Erythroblast (primary cell): ENCODE measurements around the gene CCDC91.

Source experiments
- GATA1 ChIP-seq: IDR thresholded peaks from 2 replicates; pipeline ENCODE4 v1.6.1; 2011; ENCODE audit warnings: low read depth, mild to moderate bottlenecking, control low read depth, low read length, moderate library complexity
- POLR2A ChIP-seq: IDR thresholded peaks from 2 replicates; pipeline ENCODE4 v1.6.1; 2011; ENCODE audit warnings: mild to moderate bottlenecking, low read length

GRCh38 chr12:28316049-28316448 lies 125.8 kb downstream of the CCDC91 start:
- TF ChIP-seq POLR2A (no peak), GATA1 (no peak)
